GM18508 (cell line): ENCODE results near the gene CD320.

Experiments
- ATAC-seq: cut with Tn5 transposase; IDR thresholded peaks from one replicate; pipeline ENCODE4 v1.9.1; 2021; ENCODE audit warnings: moderate number of reproducible peaks; ENCODE audit not compliant: insufficient read depth, unreplicated experiment

Gene CD320

DNA sequence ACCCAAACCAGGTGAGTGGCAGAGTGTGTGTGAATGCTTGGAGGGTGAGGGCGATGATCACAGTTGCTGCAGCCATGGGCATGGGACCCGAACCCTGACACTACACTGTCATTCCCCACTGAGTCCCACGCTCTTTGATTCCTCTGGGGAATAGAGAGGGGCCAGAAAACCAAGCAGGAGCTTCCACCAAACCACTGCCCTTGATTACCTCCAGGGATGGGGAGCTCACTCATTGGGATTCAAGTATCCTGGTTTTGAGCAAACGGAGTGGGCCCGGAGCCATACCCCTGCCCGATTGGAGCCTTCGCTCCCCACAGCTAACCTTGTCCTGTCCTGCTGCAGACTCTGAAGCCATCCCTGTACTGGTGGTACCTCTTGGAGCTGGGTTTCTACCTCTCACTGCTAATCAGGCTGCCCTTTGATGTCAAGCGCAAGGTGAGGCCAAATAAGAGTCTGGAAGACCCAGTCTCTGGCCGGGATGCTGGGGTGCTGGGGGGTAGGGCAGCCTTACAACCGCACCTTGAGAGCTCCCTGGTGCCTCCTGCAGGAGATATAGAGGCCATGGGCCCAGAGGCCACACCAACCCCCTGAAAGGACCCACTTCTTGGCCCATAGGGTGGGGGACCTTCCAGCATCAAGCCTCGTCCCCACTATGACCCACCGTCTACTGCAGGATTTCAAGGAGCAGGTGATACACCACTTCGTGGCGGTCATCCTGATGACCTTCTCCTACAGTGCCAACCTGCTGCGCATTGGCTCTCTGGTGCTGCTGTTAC is 51.7 kb downstream of the CD320 start:
- no peak for ATAC-seq

DNA sequence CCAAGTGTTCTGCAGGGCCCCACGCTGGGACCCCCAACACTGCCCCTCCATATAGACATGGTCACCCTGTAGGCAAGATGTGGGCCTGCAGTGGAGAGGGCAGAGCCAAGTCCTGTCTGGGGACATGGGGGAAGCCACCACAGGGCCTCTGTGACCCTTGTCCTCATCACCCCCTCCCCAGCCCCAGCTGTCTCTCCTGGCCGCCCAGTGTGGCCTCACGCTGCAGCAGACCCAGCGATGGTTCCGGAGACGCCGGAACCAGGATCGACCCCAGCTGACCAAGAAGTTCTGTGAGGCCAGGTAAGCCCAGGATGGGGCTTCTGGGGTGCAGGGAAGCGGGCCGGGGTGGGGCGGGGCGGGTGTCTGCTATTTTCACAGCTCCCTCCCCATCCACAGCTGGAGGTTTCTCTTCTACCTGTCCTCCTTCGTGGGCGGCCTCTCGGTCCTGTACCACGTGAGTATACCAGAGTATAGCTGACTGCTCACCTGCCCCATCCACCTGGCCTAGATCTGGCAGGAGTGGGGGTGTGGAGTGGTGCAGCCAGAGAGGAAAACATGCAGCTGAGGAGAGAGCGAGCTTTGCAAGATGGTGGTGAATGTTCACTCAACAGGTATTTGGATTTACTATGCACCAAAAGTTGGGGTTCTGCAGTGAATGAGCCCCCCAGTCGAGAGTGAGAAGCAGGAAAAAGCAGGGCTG is 52.6 kb downstream of the CD320 start:
- no peak for ATAC-seq

DNA sequence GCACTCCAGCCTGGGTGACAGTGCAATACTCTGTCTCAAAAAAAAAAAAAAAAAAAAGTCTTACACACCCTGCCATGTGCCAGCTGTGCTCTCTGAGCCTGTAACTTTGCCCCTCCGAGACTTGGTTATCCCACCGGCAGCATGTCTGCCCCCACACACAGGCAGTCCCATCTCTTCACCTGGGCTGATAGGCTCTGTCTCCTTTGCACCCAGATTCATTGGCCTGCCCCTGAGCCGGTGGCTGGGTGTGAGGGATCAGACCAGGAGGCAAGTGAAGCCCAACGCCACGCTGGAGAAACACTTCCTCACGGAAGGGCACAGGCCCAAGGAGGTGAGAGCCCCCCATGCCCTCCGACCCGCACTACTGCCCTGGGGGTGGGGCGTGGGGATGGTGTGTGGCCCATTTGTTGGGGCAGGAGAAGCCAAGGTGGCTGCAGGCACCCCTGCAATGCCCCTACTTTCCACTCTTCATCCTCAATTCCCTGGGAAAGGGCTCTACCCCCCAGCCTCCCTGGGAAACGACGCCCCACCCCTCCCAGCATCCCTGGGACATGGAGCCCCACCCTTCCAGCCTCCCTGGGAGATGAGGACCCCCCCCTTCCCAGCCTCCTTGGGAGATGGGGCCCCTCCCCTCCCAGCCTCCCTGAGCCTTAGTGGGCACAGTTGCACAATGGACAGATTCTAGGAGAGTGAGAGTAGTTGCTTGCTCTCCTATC is 53.7 kb downstream of the CD320 start:
- ATAC-seq: no peak

DNA sequence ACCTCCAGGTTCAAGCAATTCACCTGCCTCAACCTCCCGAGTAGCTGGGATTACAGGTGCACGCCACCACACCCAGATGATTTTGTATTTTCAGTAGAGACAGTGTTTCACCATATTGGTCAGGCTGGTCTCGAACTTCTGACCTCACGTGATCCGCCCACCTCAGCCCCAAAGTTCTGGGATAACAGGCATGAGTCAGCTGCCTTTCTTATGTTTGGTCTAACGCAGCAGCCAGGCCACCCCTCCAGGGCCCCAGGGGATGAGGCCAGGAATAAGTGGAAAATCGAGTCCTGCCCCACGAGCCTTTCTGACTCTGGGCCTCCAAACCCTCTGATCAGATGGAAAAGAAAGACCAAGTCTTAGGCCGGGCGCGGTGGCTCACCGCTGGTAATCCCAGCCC is 54.5 kb downstream of the CD320 start:
- no peak for ATAC-seq

DNA sequence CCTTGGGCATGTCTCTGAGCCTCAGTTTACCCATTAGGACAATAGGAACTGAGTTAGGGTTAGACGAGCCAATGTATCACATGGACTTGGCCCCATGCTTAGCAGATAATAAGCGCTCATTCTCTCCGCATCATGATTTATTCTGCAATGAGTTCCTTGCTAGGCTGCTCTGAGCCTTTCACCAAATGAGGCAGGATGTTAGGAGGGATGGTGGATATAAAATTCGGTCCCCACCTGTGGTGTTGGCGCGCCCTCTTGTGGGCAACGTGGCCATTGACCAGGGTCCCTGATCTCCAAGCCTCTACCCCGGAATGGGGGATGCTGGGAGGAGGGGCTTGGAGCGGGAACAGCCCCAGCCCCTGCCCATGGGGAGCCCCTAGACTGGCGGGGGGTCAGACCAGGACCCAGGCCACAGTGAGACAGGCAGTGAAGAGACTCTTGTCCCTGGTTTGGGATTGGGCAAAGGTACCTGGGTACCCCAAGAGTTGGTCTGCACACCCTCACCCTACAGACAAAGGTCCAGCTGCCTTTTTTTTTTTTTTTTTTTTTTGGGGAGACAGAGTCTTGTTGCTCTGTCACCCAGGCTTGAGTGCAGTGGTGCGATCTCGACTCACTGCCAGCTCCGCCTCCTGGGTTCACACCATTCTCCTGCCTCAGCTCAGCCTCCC is 55.1 kb downstream of the CD320 start:
- ATAC-seq: no peak
